Measurements from ENCODE around the gene HCFC1R1. TPM values are rescaled to one million over a fixed set of nuclear protein-coding genes. Genes with fewer than 3 reads are reported as not detected.

HCFC1R1 gene
- total RNA-seq, 1 donor from 2014 or later: 17.7 TPM

DNA sequence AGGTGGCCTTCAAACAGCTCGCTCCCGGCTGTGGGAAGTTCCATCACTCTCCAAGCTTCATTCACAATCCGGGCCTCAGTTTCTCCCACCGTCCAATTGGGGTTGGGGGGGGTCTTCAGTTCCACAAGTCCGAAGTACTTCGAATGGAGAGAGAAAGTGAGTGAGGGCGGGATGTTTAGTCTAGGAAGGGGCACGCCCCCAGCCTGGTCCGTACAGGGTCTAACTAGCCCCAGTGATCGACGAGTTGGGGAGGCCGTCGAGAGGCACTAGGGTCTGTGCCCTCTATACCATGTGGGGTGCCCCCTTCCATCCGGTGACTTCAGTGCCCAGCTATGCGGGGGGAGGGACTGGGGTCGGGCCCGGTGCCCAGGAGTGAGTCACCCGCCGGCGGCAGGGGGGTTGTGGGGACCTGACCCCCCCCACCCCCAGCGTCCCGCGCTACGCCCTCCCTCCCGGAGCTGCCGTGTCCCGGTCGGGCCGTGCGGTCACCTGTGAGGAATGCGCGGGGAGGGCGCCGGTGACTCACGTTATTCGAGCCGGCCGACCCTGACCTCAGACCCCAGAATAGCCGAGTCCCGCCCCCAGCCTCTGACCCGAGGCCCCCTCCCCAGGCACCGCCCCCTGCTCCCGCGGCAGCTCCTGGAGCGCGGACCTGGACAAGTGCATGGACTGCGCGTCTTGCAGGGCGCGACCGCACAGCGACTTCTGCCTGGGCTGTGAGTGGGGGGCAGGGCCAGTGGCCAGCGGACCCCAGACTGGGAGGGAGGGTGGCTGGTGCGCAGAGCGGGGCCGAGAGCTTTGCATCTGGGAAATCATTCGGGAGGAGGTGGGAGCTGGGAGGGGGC, 2.9 kb downstream of the HCFC1R1 start:
- ChIA-PET POLR2A (interaction anchor here (0.6 to 3.9 kb wide), 10 partner anchors 7 to 1354 kb away, joined by 3 to 40 read pairs (median 5); partner anchors contain the start of genes FLYWCH2 and ZNF213), CTCF (interaction anchor here (1.1 to 2.4 kb wide), 4 partner anchors 8 to 37 kb away, joined by 3 to 12 read pairs (median 10); no protein-coding TSS in a partner anchor)
- ATAC-seq (ENCODE audit: low read depth) (no peak), DNase-seq (peak; percentile 38)
- TF ChIP-seq, protein P1, sequence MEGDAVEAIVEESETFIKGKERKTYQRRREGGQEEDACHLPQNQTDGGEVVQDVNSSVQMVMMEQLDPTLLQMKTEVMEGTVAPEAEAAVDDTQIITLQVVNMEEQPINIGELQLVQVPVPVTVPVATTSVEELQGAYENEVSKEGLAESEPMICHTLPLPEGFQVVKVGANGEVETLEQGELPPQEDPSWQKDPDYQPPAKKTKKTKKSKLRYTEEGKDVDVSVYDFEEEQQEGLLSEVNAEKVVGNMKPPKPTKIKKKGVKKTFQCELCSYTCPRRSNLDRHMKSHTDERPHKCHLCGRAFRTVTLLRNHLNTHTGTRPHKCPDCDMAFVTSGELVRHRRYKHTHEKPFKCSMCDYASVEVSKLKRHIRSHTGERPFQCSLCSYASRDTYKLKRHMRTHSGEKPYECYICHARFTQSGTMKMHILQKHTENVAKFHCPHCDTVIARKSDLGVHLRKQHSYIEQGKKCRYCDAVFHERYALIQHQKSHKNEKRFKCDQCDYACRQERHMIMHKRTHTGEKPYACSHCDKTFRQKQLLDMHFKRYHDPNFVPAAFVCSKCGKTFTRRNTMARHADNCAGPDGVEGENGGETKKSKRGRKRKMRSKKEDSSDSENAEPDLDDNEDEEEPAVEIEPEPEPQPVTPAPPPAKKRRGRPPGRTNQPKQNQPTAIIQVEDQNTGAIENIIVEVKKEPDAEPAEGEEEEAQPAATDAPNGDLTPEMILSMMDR (IDR thresholded peaks at IDR 0.05): no peak
- peaks cover 5% of the 10 kb centered on the region for H3K36me3 Mint-ChIP-seq (ENCODE audit: low read depth)
- no peaks in the 10 kb centered on the region for H3K9me3 Mint-ChIP-seq
- H3K4me3 Mint-ChIP-seq: peak overlapping the region; percentile 92
- H3K4me1 Mint-ChIP-seq: peaks cover 49% of the 10 kb centered on the region
- H3K27ac Mint-ChIP-seq: peak overlapping the region; percentile 99
- peaks cover 6% of the 10 kb centered on the region for H3K27me3 Mint-ChIP-seq
- intact Hi-C loops (cut with micrococcal nuclease): loop anchor here (1.0 to 5.0 kb wide), 7 partner anchors 17 to 114 kb away; partner anchors contain the start of genes PAQR4 and ZSCAN10

DNA sequence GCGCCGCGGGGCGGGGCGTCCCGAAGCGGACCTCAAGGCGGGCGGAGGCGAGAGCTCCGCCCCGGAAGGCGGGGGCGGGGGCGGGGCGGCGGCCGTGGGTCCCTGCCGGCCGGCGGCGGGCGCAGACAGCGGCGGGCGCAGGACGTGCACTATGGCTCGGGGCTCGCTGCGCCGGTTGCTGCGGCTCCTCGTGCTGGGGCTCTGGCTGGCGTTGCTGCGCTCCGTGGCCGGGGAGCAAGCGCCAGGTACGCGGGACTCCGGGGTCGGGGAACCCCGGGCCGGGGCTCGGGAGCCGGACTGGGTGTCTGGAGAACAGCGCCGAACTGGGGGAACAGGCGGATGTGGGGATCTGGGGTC, 3.5 kb downstream of the HCFC1R1 start, which contains the start of gene TNFRSF12A:
TNFRSF12A (plus strand) TSS at position 122 of the 357 bp plus-strand sequence; CDS start at position 152, 30 bp downstream.
- peak; percentile 23 for ATAC-seq (ENCODE audit: low read depth)
- Mint-ChIP-seq H3K9me3 (no peaks in the 10 kb centered on the region), H3K4me3 (peak within 1 kb of the TSS; percentile 92), H3K36me3 (ENCODE audit: low read depth) (peaks cover 5% of the 10 kb centered on the region), H3K27ac (peak within 1 kb of the TSS; percentile 99), H3K4me1 (peaks cover 49% of the 10 kb centered on the region), H3K27me3 (peaks cover 6% of the 10 kb centered on the region)
- ChIA-PET CTCF (interaction anchor here (1.8 to 2.4 kb wide), 3 partner anchors 8 to 16 kb away, joined by 9 to 12 read pairs (median 11); no protein-coding TSS in a partner anchor), POLR2A (interaction anchor here (0.7 to 1.9 kb wide), 8 partner anchors 8 to 137 kb away, joined by 3 to 9 read pairs (median 4); partner anchors contain the start of genes FLYWCH2 and ZNF213)
- intact Hi-C loops (cut with micrococcal nuclease): loop anchor here (1.0 to 5.0 kb wide), 7 partner anchors 16 to 113 kb away; partner anchors contain the start of genes PAQR4 and ZSCAN10
- TF ChIP-seq, protein P1 (IDR thresholded peaks at IDR 0.05): no peak
- DNase-seq: peak; percentile 71

DNA sequence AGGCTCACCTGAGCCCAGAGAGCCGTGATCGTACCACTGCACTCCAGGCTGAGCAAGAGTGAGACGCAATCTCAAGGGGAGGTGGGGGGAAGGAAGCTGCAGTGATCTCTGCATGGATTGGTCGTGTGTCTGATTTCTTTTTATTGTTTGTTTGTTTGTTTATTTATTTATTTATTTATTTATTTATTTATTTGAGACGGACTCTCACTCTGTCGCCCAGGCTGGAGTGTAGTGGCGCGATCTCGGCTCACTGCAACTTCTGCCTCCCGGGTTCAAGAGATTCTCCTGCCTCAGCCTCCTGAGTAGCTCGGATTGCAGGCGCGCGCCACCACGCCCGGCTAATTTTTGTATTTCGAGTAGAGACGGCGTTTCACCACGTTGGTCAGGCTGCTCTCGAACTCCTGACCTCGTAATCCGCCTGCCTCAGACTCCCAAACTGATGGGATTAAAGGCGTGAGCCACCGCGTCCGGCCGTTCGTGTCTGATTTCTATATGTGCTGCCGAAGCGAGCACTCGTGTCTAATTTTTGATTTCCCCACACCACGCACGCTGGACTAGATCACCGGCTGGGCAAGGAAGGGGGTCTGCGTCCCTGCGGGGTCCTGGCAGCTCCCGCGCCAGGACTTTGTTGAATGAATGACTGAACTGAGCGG, 4.0 kb downstream of the HCFC1R1 start:
- H3K4me1 Mint-ChIP-seq: peaks cover 49% of the 10 kb centered on the region
- CTCF ChIA-PET: interaction anchor here (0.8 to 2.4 kb wide), 4 partner anchors 9 to 111 kb away, joined by 3 to 12 read pairs (median 10); no protein-coding TSS in a partner anchor
- POLR2A ChIA-PET: interaction anchor here (0.6 to 1.9 kb wide), 8 partner anchors 8 to 137 kb away, joined by 3 to 9 read pairs (median 3); partner anchors contain the start of genes FLYWCH2 and ZNF213
- ATAC-seq (ENCODE audit: low read depth) (no peak), DNase-seq (no peak)
- H3K4me3 Mint-ChIP-seq: peak overlapping the region; percentile 80
- TF ChIP-seq, protein P1 (IDR thresholded peaks at IDR 0.05): no peak
- peak overlapping the region; percentile 59 for H3K27ac Mint-ChIP-seq
- no peaks in the 10 kb centered on the region for H3K9me3 Mint-ChIP-seq
- intact Hi-C loops (cut with micrococcal nuclease): loop anchor here (1.0 to 5.0 kb wide), 7 partner anchors 15 to 112 kb away; partner anchors contain the start of genes PAQR4 and ZSCAN10
- peaks cover 11% of the 10 kb centered on the region for H3K27me3 Mint-ChIP-seq
- H3K36me3 Mint-ChIP-seq (ENCODE audit: low read depth): peaks cover 5% of the 10 kb centered on the region

- intact Hi-C loops (cut with micrococcal nuclease): no loop called here
- peaks cover 12% of the 10 kb centered on the region for H3K27me3 Mint-ChIP-seq
- no peaks in the 10 kb centered on the region for H3K9me3 Mint-ChIP-seq
- H3K4me3 Mint-ChIP-seq: no peak within 1 kb of the TSS
- ChIA-PET POLR2A (no interaction called here), CTCF (interaction anchor here (0.6 to 2.4 kb wide), 2 partner anchors 11 to 14 kb away, joined by 6 to 12 read pairs; no protein-coding TSS in a partner anchor)
- TF ChIP-seq, protein P1 (IDR thresholded peaks at IDR 0.05): no peak
- H3K4me1 Mint-ChIP-seq: peaks cover 35% of the 10 kb centered on the region
- H3K27ac Mint-ChIP-seq: no peak within 1 kb of the TSS
- no peak for ATAC-seq (ENCODE audit: low read depth)
- DNase-seq: no peak
- no peaks in the 10 kb centered on the region for H3K36me3 Mint-ChIP-seq (ENCODE audit: low read depth)
Measured at GRCh38 chr16:3017794-3018506, 5.8 kb downstream of the HCFC1R1 start, which contains the start of gene CLDN6. Gene CLDN6, minus strand, starts transcription at chr16:3018183. Its CDS starts 2,162 bp downstream, at chr16:3016021.

All from activated B cell treated with CpG ODN at 0.5 μM for 24 hours (primary cell).